Activated CD4-positive, CD25-positive, alpha-beta regulatory T cell (primary cell): Measurements from ENCODE around the gene LYPD4.
"Not testable (repeated sequence)": the region's sequence is repeated elsewhere in the genome, so short reads cannot be mapped to it uniquely, and the experiment has no call there.

ENCODE experiments used
- DNase-seq, 4 experiments: peaks; one replicate each; lab custom pipeline; 2025; lab: John Stamatoyannopoulos, UW

The LYPD4 gene

DNA sequence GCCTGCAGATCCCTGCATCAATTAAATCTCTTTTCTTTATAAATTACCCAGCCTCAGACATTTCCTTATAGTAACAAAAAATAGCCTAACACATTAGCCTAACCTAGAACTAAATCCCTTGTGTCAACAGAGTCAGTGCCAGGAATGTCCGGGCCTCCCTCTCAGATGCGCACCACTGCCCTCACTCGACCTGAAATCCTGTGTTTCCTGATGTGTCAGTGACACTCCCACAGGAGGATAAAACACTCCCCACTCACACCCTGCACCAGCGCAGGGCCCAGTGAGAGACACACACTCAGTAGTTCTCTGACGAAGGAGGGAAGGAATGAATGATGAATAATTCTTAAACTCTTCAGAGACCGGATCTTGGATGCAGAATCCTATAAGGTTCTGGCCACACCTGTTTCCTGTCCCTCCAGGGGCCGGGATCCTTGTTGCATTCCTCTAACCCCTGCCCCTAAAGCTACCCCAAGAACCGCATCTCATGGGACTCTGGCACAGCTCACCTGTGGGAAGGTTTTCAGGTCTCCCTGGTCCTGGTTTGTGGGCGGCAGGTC is 45.0 kb downstream of the LYPD4 start:
- DNase-seq, result no peak

- no peak for DNase-seq
Measured at GRCh38 chr19:41796901-41797300, 47.6 kb downstream of the LYPD4 start.

DNA sequence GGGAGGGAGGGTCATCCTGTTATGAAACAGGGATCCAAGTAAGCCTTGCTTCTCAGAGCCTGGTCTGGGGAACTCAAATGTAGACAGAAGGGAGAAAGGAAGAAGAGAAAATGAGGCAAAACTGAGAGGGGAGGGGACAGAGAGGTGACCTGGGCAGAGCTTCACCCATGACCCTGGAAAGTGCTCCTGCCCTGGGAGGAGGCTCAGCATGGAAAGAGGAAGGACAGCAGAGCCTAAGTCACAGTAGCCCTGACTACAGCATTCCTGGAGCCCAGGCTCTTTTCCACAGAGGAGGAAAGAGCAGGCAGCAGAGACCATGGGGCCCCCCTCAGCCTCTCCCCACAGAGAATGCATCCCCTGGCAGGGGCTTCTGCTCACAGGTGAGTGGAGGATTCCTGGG is 48.1 kb downstream of the LYPD4 start, which contains the start of gene CEACAM3:
Gene CEACAM3 (plus strand): TSS at position 226 of the 400 bp plus-strand sequence. CDS start 91 bp downstream, at position 317.
- DNase-seq, result no peak

- peak; percentile 29 to 48 (median 38) for DNase-seq
Measured at GRCh38 chr19:41795031-41795461, 49.4 kb downstream of the LYPD4 start.

DNA sequence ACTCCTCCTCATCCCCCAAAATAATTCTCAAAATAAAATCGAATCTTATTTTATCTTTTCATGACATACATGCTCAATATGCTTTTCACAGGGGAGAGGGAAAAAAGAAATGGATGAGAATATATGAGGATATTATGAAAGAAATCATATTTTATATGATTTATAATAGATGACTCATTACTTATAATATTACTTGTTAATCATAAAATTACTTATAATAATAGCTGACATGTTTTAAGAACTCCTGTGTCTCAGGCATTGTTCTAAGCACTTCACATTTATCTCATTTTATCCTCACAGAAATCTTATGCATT is 51.1 kb downstream of the LYPD4 start:
- DNase-seq, result no peak

- DNase-seq, result peak; percentile 10 to 24 (median 10)
Measured at GRCh38 chr19:41792513-41793413, 51.7 kb downstream of the LYPD4 start.

DNA sequence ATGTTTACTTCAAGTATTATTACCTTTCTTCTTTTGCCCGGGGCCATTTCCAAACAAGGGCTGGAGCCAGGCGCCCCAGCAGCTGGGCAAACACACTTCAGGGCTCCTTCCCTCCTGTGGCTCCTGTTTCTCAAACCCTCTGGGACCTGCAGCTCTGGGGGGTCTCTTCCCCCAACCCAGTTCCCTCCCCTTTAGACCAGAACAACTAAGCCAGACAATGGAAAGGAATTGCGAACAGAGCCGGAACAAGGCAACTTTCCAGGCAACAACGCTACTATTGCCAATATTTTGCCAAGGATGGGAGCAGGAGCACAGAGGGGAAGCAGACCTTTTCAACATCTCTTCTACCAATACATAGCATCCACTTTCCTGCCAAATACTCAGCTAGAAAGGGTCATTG is 55.4 kb downstream of the LYPD4 start:
- not testable (repeated sequence) for DNase-seq

- not testable (repeated sequence) for DNase-seq
Measured at GRCh38 chr19:41788518-41788917, 56.0 kb downstream of the LYPD4 start.
